ENCODE measurements around the gene RCAN1.

Gene RCAN1

GRCh38 chr21:34604556-34604955 is 10.4 kb downstream of the RCAN1 start:
- no peak overlapping the region for H3K4me2 ChIP-seq (ENCODE audit: low read length)
- no peaks in the 10 kb centered on the region for H3K36me3 ChIP-seq (ENCODE audit: control insufficient read depth, low read length)
- H3K27ac ChIP-seq (ENCODE audit: low read depth, low read length): no peak overlapping the region
- H3K9me3 ChIP-seq (ENCODE audit: control insufficient read depth, insufficient read depth, low read length): no peaks in the 10 kb centered on the region
- H3K9me2 ChIP-seq (replicated peaks; ENCODE audit: control insufficient read depth, low read length): no peaks in the 10 kb centered on the region
- no peaks in the 10 kb centered on the region for H3K79me2 ChIP-seq (ENCODE audit: control insufficient read depth, low read length)
- no peaks in the 10 kb centered on the region for H4K20me1 ChIP-seq (ENCODE audit: control insufficient read depth, insufficient read depth, low read depth, low read length)
- peaks cover 10% of the 10 kb centered on the region; the same call in 1 of the 2 replicates for H3K27me3 ChIP-seq (ENCODE audit: control insufficient read depth, low read length)
- TF ChIP-seq EZH2phosphoT487 (IDR thresholded peaks at IDR 0.05; ENCODE audit: borderline replicate concordance, low read length): no peak
- no peak for TF ChIP-seq CTCF (IDR thresholded peaks at IDR 0.05; ENCODE audit: low read depth, low read length, poor library complexity, severe bottlenecking)
- H3K4me3 ChIP-seq (ENCODE audit: low read length): no peak overlapping the region
- H3K4me1 ChIP-seq (ENCODE audit: control insufficient read depth, low read length): no peaks in the 10 kb centered on the region
- no peaks in the 10 kb centered on the region for H3F3A ChIP-seq (ENCODE audit: control insufficient read depth, insufficient read depth)

- no peaks in the 10 kb centered on the region for H3K9me3 ChIP-seq (ENCODE audit: control insufficient read depth, insufficient read depth, low read length)
- no peaks in the 10 kb centered on the region for H3K4me1 ChIP-seq (ENCODE audit: control insufficient read depth, low read length)
- H3K27me3 ChIP-seq (ENCODE audit: control insufficient read depth, low read length): peaks cover 10% of the 10 kb centered on the region; the same call in 1 of the 2 replicates
- no peaks in the 10 kb centered on the region for H4K20me1 ChIP-seq (ENCODE audit: control insufficient read depth, insufficient read depth, low read depth, low read length)
- no peak overlapping the region for H3K4me3 ChIP-seq (ENCODE audit: low read length)
- no peaks in the 10 kb centered on the region for H3K9me2 ChIP-seq (replicated peaks; ENCODE audit: control insufficient read depth, low read length)
- no peaks in the 10 kb centered on the region for H3F3A ChIP-seq (ENCODE audit: control insufficient read depth, insufficient read depth)
- TF ChIP-seq CTCF (IDR thresholded peaks at IDR 0.05; ENCODE audit: low read depth, low read length, poor library complexity, severe bottlenecking) (no peak), EZH2phosphoT487 (IDR thresholded peaks at IDR 0.05; ENCODE audit: borderline replicate concordance, low read length) (no peak)
- H3K27ac ChIP-seq (ENCODE audit: low read depth, low read length): no peak overlapping the region
- H3K4me2 ChIP-seq (ENCODE audit: low read length): no peak overlapping the region
- no peaks in the 10 kb centered on the region for H3K36me3 ChIP-seq (ENCODE audit: control insufficient read depth, low read length)
- H3K79me2 ChIP-seq (ENCODE audit: control insufficient read depth, low read length): no peaks in the 10 kb centered on the region
Observed at GRCh38 chr21:34603710-34604057, 11.2 kb downstream of the RCAN1 start.

- no peaks in the 10 kb centered on the region for H3K4me1 ChIP-seq (ENCODE audit: control insufficient read depth, low read length)
- no peak for TF ChIP-seq EZH2phosphoT487 (IDR thresholded peaks at IDR 0.05; ENCODE audit: borderline replicate concordance, low read length)
- peak; percentile 68 for TF ChIP-seq CTCF (IDR thresholded peaks at IDR 0.05; ENCODE audit: low read depth, low read length, poor library complexity, severe bottlenecking)
- no peaks in the 10 kb centered on the region for H3K9me3 ChIP-seq (ENCODE audit: control insufficient read depth, insufficient read depth, low read length)
- no peaks in the 10 kb centered on the region for H3F3A ChIP-seq (ENCODE audit: control insufficient read depth, insufficient read depth)
- no peak overlapping the region for H3K27ac ChIP-seq (ENCODE audit: low read depth, low read length)
- no peak overlapping the region for H3K4me2 ChIP-seq (ENCODE audit: low read length)
- H3K36me3 ChIP-seq (ENCODE audit: control insufficient read depth, low read length): no peaks in the 10 kb centered on the region
- H3K9me2 ChIP-seq (replicated peaks; ENCODE audit: control insufficient read depth, low read length): no peaks in the 10 kb centered on the region
- H3K27me3 ChIP-seq (ENCODE audit: control insufficient read depth, low read length): peaks cover 10% of the 10 kb centered on the region; the same call in 1 of the 2 replicates
- H3K79me2 ChIP-seq (ENCODE audit: control insufficient read depth, low read length): no peaks in the 10 kb centered on the region
- H3K4me3 ChIP-seq (ENCODE audit: low read length): no peak overlapping the region
- H4K20me1 ChIP-seq (ENCODE audit: control insufficient read depth, insufficient read depth, low read depth, low read length): no peaks in the 10 kb centered on the region
Observed at GRCh38 chr21:34603002-34603709, 11.8 kb downstream of the RCAN1 start.
